Left ventricle myocardium inferior (tissue), 1 donor: ENCODE measurements around the gene DLST. TPM values are rescaled to one million over a fixed set of nuclear protein-coding genes. Genes with fewer than 3 reads are reported as not detected.

Experiments used
- DNase-seq: peaks from one replicate; pipeline ENCODE4 v3.0.0-alpha.2; 2020
- H3K27ac ChIP-seq: fragments of 200-600 bp; replicated peaks from 2 replicates; pipeline ENCODE4 v1.8.0; 2021
- H3K27me3 ChIP-seq: fragments of 200-600 bp; 2 replicates; pipeline ENCODE4 v1.8.0; 2021; ENCODE audit warnings: low read depth
- H3K36me3 ChIP-seq: fragments of 200-600 bp; 2 replicates; pipeline ENCODE4 v1.8.0; 2021
- H3K4me1 ChIP-seq: fragments of 200-600 bp; 2 replicates; pipeline ENCODE4 v1.8.0; 2021
- H3K4me3 ChIP-seq: fragments of 200-600 bp; 2 replicates; pipeline ENCODE4 v1.8.0; 2021; ENCODE audit warnings: mild to moderate bottlenecking, moderate library complexity
- H3K9me3 ChIP-seq: fragments of 200-600 bp; replicated peaks from 2 replicates; pipeline ENCODE4 v1.8.0; 2021
- CTCF ChIP-seq: fragments of 200-600 bp; IDR thresholded peaks from 2 replicates; pipeline ENCODE4 v1.8.0; 2021; ENCODE audit warnings: antibody characterized with exemption, mild to moderate bottlenecking, borderline replicate concordance
- intact Hi-C: fragments of 100-400 bp; cut with micrococcal nuclease; formaldehyde crosslinking; loops from one replicate; pipeline ENCODE4 v1.11.0; 2022
- total RNA-seq: library from RNA; stranded (reverse); fragmentation: NEBNext Ultra II Directional; extraction: Animal tissue kit (Norgen Biotek cat#: 25700); gene quantifications from one replicate; pipeline ENCODE4 v1.2.1, GENCODE V29; 2021
- donor health status: DM: no; HTN: yes; CAD: no; lungs with severe emphysema.

Gene DLST
- total RNA-seq, 1 donor from 2014 or later, result 230 TPM

DNA sequence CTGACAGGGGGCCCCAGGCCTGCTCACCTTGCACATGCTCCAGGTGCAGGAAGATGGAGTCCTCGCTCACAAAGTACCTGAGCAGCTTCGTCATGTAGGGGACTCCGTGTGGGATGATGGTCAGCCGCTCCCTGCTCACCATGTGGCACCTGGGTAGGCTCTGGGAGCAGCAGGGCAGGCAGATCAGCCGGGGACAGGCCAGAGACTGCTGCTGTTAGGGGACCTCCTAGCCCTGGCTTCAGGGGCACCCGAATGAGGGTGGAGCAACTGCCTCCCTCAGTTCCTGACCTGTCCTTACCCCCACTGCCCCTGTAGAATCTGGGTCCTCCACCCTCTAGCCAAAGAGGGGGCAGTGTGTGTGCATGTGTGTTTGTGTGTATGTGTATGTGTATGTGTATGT, 29.5 kb downstream of the DLST start:
- no peak for TF ChIP-seq CTCF
- Histone ChIP-seq H3K27ac (no peak overlapping the region), H3K36me3 (no peaks in the 10 kb centered on the region), H3K27me3 (no peaks in the 10 kb centered on the region), H3K4me1 (peaks cover 69% of the 10 kb centered on the region), H3K4me3 (no peak overlapping the region), H3K9me3 (no peaks in the 10 kb centered on the region)
- DNase-seq, result no peak
- intact Hi-C loops, result loop anchor here (10.0 kb wide), 1 partner anchor 174 kb away; no protein-coding TSS in a partner anchor

DNA sequence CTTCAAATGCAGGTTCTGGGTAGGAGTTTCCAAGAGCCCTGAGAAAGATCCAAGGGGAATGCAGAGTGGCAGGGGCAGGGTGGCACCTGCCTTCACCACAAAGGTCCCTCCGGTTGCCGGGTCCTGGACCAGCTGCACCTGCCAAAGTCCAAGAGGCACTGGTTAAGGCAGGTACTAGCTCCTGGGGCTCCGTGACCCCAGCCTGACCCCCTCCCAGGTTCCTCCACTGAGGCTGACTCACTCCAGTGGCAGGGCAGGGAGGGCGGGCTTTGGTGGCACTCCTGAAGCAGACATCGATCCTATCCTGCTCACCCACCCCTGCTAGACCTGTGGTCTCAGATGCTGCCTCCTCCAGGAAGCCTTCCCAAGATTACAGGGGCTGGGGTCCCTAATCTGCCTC, 30.0 kb downstream of the DLST start:
- Histone ChIP-seq H3K4me3 (no peak overlapping the region), H3K27me3 (no peaks in the 10 kb centered on the region), H3K9me3 (no peaks in the 10 kb centered on the region), H3K27ac (no peak overlapping the region), H3K4me1 (peaks cover 69% of the 10 kb centered on the region), H3K36me3 (no peaks in the 10 kb centered on the region)
- no peak for DNase-seq
- no peak for TF ChIP-seq CTCF
- intact Hi-C loops, result loop anchor here (10.0 kb wide), 1 partner anchor 173 kb away; no protein-coding TSS in a partner anchor

GRCh38 chr14:74912111-74912510, 30.4 kb downstream of the DLST start:
- Histone ChIP-seq H3K27me3 (no peaks in the 10 kb centered on the region), H3K4me1 (peaks cover 69% of the 10 kb centered on the region), H3K36me3 (no peaks in the 10 kb centered on the region), H3K9me3 (no peaks in the 10 kb centered on the region), H3K4me3 (no peak overlapping the region), H3K27ac (no peak overlapping the region)
- no peak for DNase-seq
- intact Hi-C loops, result loop anchor here (10.0 kb wide), 1 partner anchor 173 kb away; no protein-coding TSS in a partner anchor
- no peak for TF ChIP-seq CTCF

DNA sequence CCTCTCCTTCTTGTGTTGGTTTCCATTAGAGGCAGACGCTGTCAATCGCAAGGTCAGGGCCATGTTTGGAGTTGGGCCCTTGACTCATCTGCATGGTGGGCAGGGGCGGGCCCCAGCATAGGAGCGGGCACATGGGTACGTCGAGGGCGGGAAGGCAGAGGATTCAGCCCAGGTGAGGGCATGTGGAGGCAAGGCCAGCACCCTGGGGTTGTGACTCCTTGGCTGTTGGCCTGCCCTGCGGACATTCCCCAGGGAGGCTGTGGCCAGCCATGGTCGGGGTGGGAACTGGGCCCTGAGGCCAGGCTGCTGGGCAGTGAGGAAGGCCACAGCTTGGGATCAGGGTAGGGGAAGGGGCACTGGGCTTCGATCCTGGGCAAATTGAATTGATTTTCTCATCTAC, 31.1 kb downstream of the DLST start:
- intact Hi-C loops, result loop anchor here (10.0 kb wide), 1 partner anchor 172 kb away; no protein-coding TSS in a partner anchor
- Histone ChIP-seq H3K4me1 (peaks cover 69% of the 10 kb centered on the region), H3K4me3 (no peak overlapping the region), H3K27ac (no peak overlapping the region), H3K36me3 (no peaks in the 10 kb centered on the region), H3K27me3 (no peaks in the 10 kb centered on the region), H3K9me3 (no peaks in the 10 kb centered on the region)
- no peak for TF ChIP-seq CTCF
- DNase-seq, result no peak

GRCh38 chr14:74913393-74913910, 31.7 kb downstream of the DLST start:
- DNase-seq, result no peak
- TF ChIP-seq CTCF, result no peak
- H3K4me3 ChIP-seq, result no peak overlapping the region
- H3K9me3 ChIP-seq, result no peaks in the 10 kb centered on the region
- peaks cover 69% of the 10 kb centered on the region for H3K4me1 ChIP-seq
- H3K36me3 ChIP-seq, result no peaks in the 10 kb centered on the region
- H3K27me3 ChIP-seq, result no peaks in the 10 kb centered on the region
- peak overlapping the region; percentile 93 for H3K27ac ChIP-seq
- intact Hi-C loops, result loop anchor here (10.0 kb wide), 1 partner anchor 171 kb away; no protein-coding TSS in a partner anchor
